Stimulated activated CD4-positive, alpha-beta T cell treated with anti-CD3 and anti-CD28 coated beads, TNF-alpha, amount 100 ng/mL, for 24 hours (primary cell): Measurements from ENCODE around the gene ACP4.

Experiments
- DNase-seq, 3 experiments: peaks; one replicate each; pipeline ENCODE4 v3.0.0-alpha.2; 2020; ENCODE audit warnings: low read depth in 3 of 3

ACP4 gene

GRCh38 chr19:50822661-50823208, 32.5 kb downstream of the ACP4 start:
- no peak for DNase-seq

- no peak for DNase-seq
Observed at GRCh38 chr19:50823389-50824042, 33.3 kb downstream of the ACP4 start, which contains the start of gene KLK1. Gene KLK1, minus strand, starts transcription at chr19:50823787. Its CDS starts 39 bp downstream, at chr19:50823748.

GRCh38 chr19:50826492-50827240, 36.5 kb downstream of the ACP4 start:
- no peak for DNase-seq

GRCh38 chr19:50827476-50827875, 37.3 kb downstream of the ACP4 start:
- DNase-seq = no peak

GRCh38 chr19:50829801-50830200, 39.6 kb downstream of the ACP4 start:
- DNase-seq = no peak

- DNase-seq = no peak
Observed at GRCh38 chr19:50830266-50831025, 40.2 kb downstream of the ACP4 start.

- DNase-seq = no peak
Observed at GRCh38 chr19:50831026-50831396, 40.8 kb downstream of the ACP4 start.

- DNase-seq = no peak
Observed at GRCh38 chr19:50832666-50833065, 42.5 kb downstream of the ACP4 start.

GRCh38 chr19:50833117-50833801, 43.0 kb downstream of the ACP4 start, which contains the start of gene KLK15:
Gene KLK15, minus strand, starts transcription at chr19:50833574. Its CDS starts 2,082 bp downstream, at chr19:50831492.
- DNase-seq = no peak

GRCh38 chr19:50833802-50834167, 43.6 kb downstream of the ACP4 start:
- DNase-seq = no peak

GRCh38 chr19:50835103-50835784, 45.0 kb downstream of the ACP4 start:
- no peak for DNase-seq

- peak; percentile 37 to 77 (median 55) for DNase-seq
Observed at GRCh38 chr19:50835785-50836542, 45.7 kb downstream of the ACP4 start.

GRCh38 chr19:50836543-50837195, 46.5 kb downstream of the ACP4 start:
- no peak for DNase-seq

- no peak for DNase-seq
Observed at GRCh38 chr19:50837300-50837699, 47.1 kb downstream of the ACP4 start.

- DNase-seq = no peak
Observed at GRCh38 chr19:50838239-50838638, 48.0 kb downstream of the ACP4 start.

- DNase-seq = no peak
Observed at GRCh38 chr19:50839712-50840655, 49.8 kb downstream of the ACP4 start.

GRCh38 chr19:50842130-50842529, 51.9 kb downstream of the ACP4 start:
- DNase-seq = no peak

- no peak for DNase-seq
Observed at GRCh38 chr19:50843205-50843604, 53.0 kb downstream of the ACP4 start.
